ENCODE measurements around the gene RNF146. TPM values are rescaled to one million over a fixed set of nuclear protein-coding genes. Genes with fewer than 3 reads are reported as not detected.
"Not testable (repeated sequence)": the region's sequence is repeated elsewhere in the genome, so short reads cannot be mapped to it uniquely, and the experiment has no call there.

RNF146 gene
- total and polyA plus RNA-seq, 4 donors: 59.4 to 105 (median 85.4) TPM

- no peak for DNase-seq (ENCODE audit: low read depth in 4 of 6, low spot score in 6 of 6)
- no peak overlapping the region for H3K27ac ChIP-seq (ENCODE audit: low read depth, low read length)
- H3K9me3 ChIP-seq (ENCODE audit: control insufficient read depth, insufficient read depth, low read length): no peaks in the 10 kb centered on the region
Measured at GRCh38 chr6:127300411-127300810, 33.7 kb downstream of the RNF146 start.

GRCh38 chr6:127301199-127301700 lies 34.6 kb downstream of the RNF146 start:
- no peak overlapping the region for H3K4me3 ChIP-seq (ENCODE audit: low read depth, low read length)
- peak in 1 of 6 donors; percentile 32 for DNase-seq (ENCODE audit: low read depth in 4 of 6, low spot score in 6 of 6)
- no peaks in the 10 kb centered on the region for H3K27me3 ChIP-seq (ENCODE audit: control insufficient read depth, insufficient read depth, low read length)
- no peaks in the 10 kb centered on the region for H3K4me1 ChIP-seq (ENCODE audit: control insufficient read depth, insufficient read depth, low read length)
- WGBS (ENCODE audit: insufficient coverage): no CpG with 5 or more reads among the region's 6 CpGs
- H3K36me3 ChIP-seq (ENCODE audit: control insufficient read depth, insufficient read depth, low read length): no peaks in the 10 kb centered on the region
- H3K27ac ChIP-seq (ENCODE audit: low read depth, low read length): no peak overlapping the region
- H3K9me3 ChIP-seq (ENCODE audit: control insufficient read depth, insufficient read depth, low read length): no peaks in the 10 kb centered on the region

More at GRCh38 chr6:127300411-127300810, 33.7 kb downstream of the RNF146 start:
- Histone ChIP-seq H3K27me3 (ENCODE audit: control insufficient read depth, insufficient read depth, low read length) (no peaks in the 10 kb centered on the region), H3K36me3 (ENCODE audit: control insufficient read depth, insufficient read depth, low read length) (no peaks in the 10 kb centered on the region), H3K4me3 (ENCODE audit: low read depth, low read length) (no peak overlapping the region), H3K4me1 (ENCODE audit: control insufficient read depth, insufficient read depth, low read length) (no peaks in the 10 kb centered on the region)

GRCh38 chr6:127302728-127303660 lies 36.3 kb downstream of the RNF146 start:
- no peaks in the 10 kb centered on the region for H3K27me3 ChIP-seq (ENCODE audit: control insufficient read depth, insufficient read depth, low read length)
- H3K4me3 ChIP-seq (ENCODE audit: low read depth, low read length): no peak overlapping the region
- no peaks in the 10 kb centered on the region for H3K4me1 ChIP-seq (ENCODE audit: control insufficient read depth, insufficient read depth, low read length)
- peak in 4 of 6 donors; percentile 10 to 88 (median 48) for DNase-seq (ENCODE audit: low read depth in 4 of 6, low spot score in 6 of 6)
- H3K36me3 ChIP-seq (ENCODE audit: control insufficient read depth, insufficient read depth, low read length): no peaks in the 10 kb centered on the region
- H3K27ac ChIP-seq (ENCODE audit: low read depth, low read length): no peak overlapping the region
- H3K9me3 ChIP-seq (ENCODE audit: control insufficient read depth, insufficient read depth, low read length): no peaks in the 10 kb centered on the region
- WGBS (ENCODE audit: insufficient coverage): no CpG with 5 or more reads among the region's 6 CpGs

GRCh38 chr6:127303917-127304316 lies 37.3 kb downstream of the RNF146 start:
- no peaks in the 10 kb centered on the region for H3K27me3 ChIP-seq (ENCODE audit: control insufficient read depth, insufficient read depth, low read length)
- H3K9me3 ChIP-seq (ENCODE audit: control insufficient read depth, insufficient read depth, low read length): peaks cover 4% of the 10 kb centered on the region
- no peaks in the 10 kb centered on the region for H3K36me3 ChIP-seq (ENCODE audit: control insufficient read depth, insufficient read depth, low read length)
- no peak for DNase-seq (ENCODE audit: low read depth in 4 of 6, low spot score in 6 of 6)
- H3K4me3 ChIP-seq (ENCODE audit: low read depth, low read length): no peak overlapping the region
- WGBS (ENCODE audit: insufficient coverage): 100% methylated on average over 2 of the region's 3 CpGs
- H3K4me1 ChIP-seq (ENCODE audit: control insufficient read depth, insufficient read depth, low read length): no peaks in the 10 kb centered on the region
- no peak overlapping the region for H3K27ac ChIP-seq (ENCODE audit: low read depth, low read length)

- DNase-seq (ENCODE audit: low read depth in 4 of 6, low spot score in 6 of 6): no peak
- H3K36me3 ChIP-seq (ENCODE audit: control insufficient read depth, insufficient read depth, low read length): no peaks in the 10 kb centered on the region
- no peaks in the 10 kb centered on the region for H3K27me3 ChIP-seq (ENCODE audit: control insufficient read depth, insufficient read depth, low read length)
- H3K9me3 ChIP-seq (ENCODE audit: control insufficient read depth, insufficient read depth, low read length): peaks cover 4% of the 10 kb centered on the region
- no peak overlapping the region for H3K27ac ChIP-seq (ENCODE audit: low read depth, low read length)
- H3K4me1 ChIP-seq (ENCODE audit: control insufficient read depth, insufficient read depth, low read length): no peaks in the 10 kb centered on the region
- no peak overlapping the region for H3K4me3 ChIP-seq (ENCODE audit: low read depth, low read length)
- WGBS (ENCODE audit: insufficient coverage): no CpG with 5 or more reads among the region's 1 CpG
Measured at GRCh38 chr6:127305741-127306140, 39.1 kb downstream of the RNF146 start.

- WGBS (ENCODE audit: insufficient coverage): no CpG with 5 or more reads among the region's 6 CpGs
- H3K36me3 ChIP-seq (ENCODE audit: control insufficient read depth, insufficient read depth, low read length): no peaks in the 10 kb centered on the region
Measured at GRCh38 chr6:127317388-127318128, 50.9 kb downstream of the RNF146 start.

GRCh38 chr6:127319686-127320085 lies 53.0 kb downstream of the RNF146 start:
- WGBS (ENCODE audit: insufficient coverage): 100% methylated on average over 1 of the region's 1 CpG
- Histone ChIP-seq H3K9me3 (ENCODE audit: control insufficient read depth, insufficient read depth, low read length) (no peaks in the 10 kb centered on the region), H3K4me3 (ENCODE audit: low read depth, low read length) (no peak overlapping the region), H3K4me1 (ENCODE audit: control insufficient read depth, insufficient read depth, low read length) (no peaks in the 10 kb centered on the region), H3K27me3 (ENCODE audit: control insufficient read depth, insufficient read depth, low read length) (no peaks in the 10 kb centered on the region), H3K27ac (ENCODE audit: low read depth, low read length) (no peak overlapping the region), H3K36me3 (ENCODE audit: control insufficient read depth, insufficient read depth, low read length) (no peaks in the 10 kb centered on the region)
- DNase-seq (ENCODE audit: low read depth in 4 of 6, low spot score in 6 of 6): no peak

More at GRCh38 chr6:127317388-127318128, 50.9 kb downstream of the RNF146 start:
- H3K27me3 ChIP-seq (ENCODE audit: control insufficient read depth, insufficient read depth, low read length): no peaks in the 10 kb centered on the region
- no peaks in the 10 kb centered on the region for H3K9me3 ChIP-seq (ENCODE audit: control insufficient read depth, insufficient read depth, low read length)
- H3K27ac ChIP-seq (ENCODE audit: low read depth, low read length): no peak overlapping the region
- H3K4me3 ChIP-seq (ENCODE audit: low read depth, low read length): no peak overlapping the region
- no peaks in the 10 kb centered on the region for H3K4me1 ChIP-seq (ENCODE audit: control insufficient read depth, insufficient read depth, low read length)
- DNase-seq (ENCODE audit: low read depth in 4 of 6, low spot score in 6 of 6): no peak

- DNase-seq (ENCODE audit: low read depth in 4 of 6, low spot score in 6 of 6): no peak
Measured at GRCh38 chr6:127328043-127328609, 61.5 kb downstream of the RNF146 start.

GRCh38 chr6:127331256-127331655 lies 64.6 kb downstream of the RNF146 start:
- not testable (repeated sequence) for H3K36me3 ChIP-seq (ENCODE audit: control insufficient read depth, insufficient read depth, low read length); H3K9me3 ChIP-seq (ENCODE audit: control insufficient read depth, insufficient read depth, low read length); DNase-seq (ENCODE audit: low read depth in 4 of 6, low spot score in 6 of 6); H3K4me3 ChIP-seq (ENCODE audit: low read depth, low read length); H3K27ac ChIP-seq (ENCODE audit: low read depth, low read length); H3K4me1 ChIP-seq (ENCODE audit: control insufficient read depth, insufficient read depth, low read length); H3K27me3 ChIP-seq (ENCODE audit: control insufficient read depth, insufficient read depth, low read length)
- WGBS (ENCODE audit: insufficient coverage): no CpG with 5 or more reads among the region's 3 CpGs

More at GRCh38 chr6:127328043-127328609, 61.5 kb downstream of the RNF146 start:
- Histone ChIP-seq H3K27ac (ENCODE audit: low read depth, low read length) (no peak overlapping the region), H3K4me3 (ENCODE audit: low read depth, low read length) (no peak overlapping the region), H3K27me3 (ENCODE audit: control insufficient read depth, insufficient read depth, low read length) (no peaks in the 10 kb centered on the region), H3K36me3 (ENCODE audit: control insufficient read depth, insufficient read depth, low read length) (peaks cover 6% of the 10 kb centered on the region), H3K9me3 (ENCODE audit: control insufficient read depth, insufficient read depth, low read length) (no peaks in the 10 kb centered on the region), H3K4me1 (ENCODE audit: control insufficient read depth, insufficient read depth, low read length) (no peaks in the 10 kb centered on the region)
